CD4-positive, alpha-beta memory T cell (primary cell): ENCODE data around the gene ERFE. TPM values are rescaled to one million over a fixed set of nuclear protein-coding genes. Genes with fewer than 3 reads are reported as not detected.

Experiments used
- CTCF ChIA-PET: fragments of 350-600 bp; sonication (Branson Sonifier 250); formaldehyde crosslinking; loops from one replicate; lab custom pipeline; 2021; ENCODE audit warnings: inconsistent platforms; ENCODE audit not compliant: partially characterized antibody; lab: Charles Lee
- POLR2A ChIA-PET: fragments of 350-600 bp; sonication (Branson Sonifier 250); formaldehyde crosslinking; loops from one replicate; lab custom pipeline; 2021; ENCODE audit not compliant: partially characterized antibody; lab: Charles Lee
- DNase-seq, 5 donors: peaks; one replicate each; pipeline versions ENCODE4 v3.0.0 to v3.0.0-alpha.2; 2020 to 2022; ENCODE audit warnings: mixed read lengths in 1 of 5
- H3K27ac ChIP-seq: one replicate; pipeline ENCODE4 v1.7.0; 2013; ENCODE audit warnings: low read depth, low read length
- H3K27me3 ChIP-seq: 2 replicates; pipeline ENCODE4 v1.7.0; 2013; ENCODE audit warnings: mild to moderate bottlenecking, low read length, moderate library complexity; ENCODE audit not compliant: insufficient read depth
- H3K36me3 ChIP-seq: 2 replicates; pipeline ENCODE4 v1.7.0; 2013; ENCODE audit warnings: mild to moderate bottlenecking, low read length, moderate library complexity; ENCODE audit not compliant: insufficient read depth
- H3K4me1 ChIP-seq: 2 replicates; pipeline ENCODE4 v1.7.0; 2013; ENCODE audit warnings: mild to moderate bottlenecking, low read length, moderate library complexity; ENCODE audit not compliant: insufficient read depth
- H3K4me3 ChIP-seq, 2 donors: one replicate each; pipeline ENCODE4 v1.7.0; 2013; ENCODE audit warnings: low read length in 2 of 2, mild to moderate bottlenecking in 1 of 2
- H3K9me3 ChIP-seq, 2 donors: one replicate each; pipeline ENCODE4 v1.7.0; 2013; ENCODE audit warnings: low read length in 2 of 2, control low read depth in 1 of 2; ENCODE audit not compliant: control insufficient read depth in 1 of 2
- H3K27ac Mint-ChIP-seq, 7 donors: one replicate each; pipeline ENCODE4 v1.8.0; 2020 to 2021; ENCODE audit warnings: mixed read lengths in 7 of 7, mild to moderate bottlenecking in 6 of 7, inconsistent platforms in 3 of 7, moderate library complexity in 3 of 7
- H3K27me3 Mint-ChIP-seq, 2 donors: one replicate each; pipeline ENCODE4 v1.8.0; 2020 to 2021; ENCODE audit warnings: mixed read lengths in 2 of 2
- H3K36me3 Mint-ChIP-seq, 2 donors: one replicate each; pipeline ENCODE4 v1.8.0; 2020 to 2021; ENCODE audit warnings: mixed read lengths in 2 of 2, inconsistent platforms in 1 of 2, mild to moderate bottlenecking in 1 of 2
- H3K4me1 Mint-ChIP-seq, 4 donors: one replicate each; pipeline ENCODE4 v1.8.0; 2020 to 2021; ENCODE audit warnings: mixed read lengths in 4 of 4, mild to moderate bottlenecking in 1 of 4
- H3K4me3 Mint-ChIP-seq, 8 donors: one replicate each; pipeline ENCODE4 v1.8.0; 2020 to 2021; ENCODE audit warnings: mixed read lengths in 8 of 8, mild to moderate bottlenecking in 7 of 8, moderate library complexity in 6 of 8, inconsistent platforms in 3 of 8
- H3K9me3 Mint-ChIP-seq, 8 donors: one replicate each; pipeline ENCODE4 v1.8.0; 2020 to 2021; ENCODE audit warnings: mixed read lengths in 8 of 8, mild to moderate bottlenecking in 5 of 8, inconsistent platforms in 3 of 8, moderate library complexity in 1 of 8
- intact Hi-C: fragments of 100-400 bp; cut with micrococcal nuclease; formaldehyde crosslinking; loops from one replicate; pipeline ENCODE4 v1.15.1; 2023
- polyA plus RNA-seq, 2 donors: library from polyadenylated mRNA; unstranded; fragments of 300-500 nt; fragmentation: Illumina TruSeq; gene quantifications; one replicate each; pipeline ENCODE4 v1.2.3, GENCODE V29; 2021
- total RNA-seq, 2 experiments: library from RNA; stranded (reverse); gene quantifications; one replicate each; pipeline ENCODE4 v1.2.3, GENCODE V29; 2021

The ERFE gene
- total and polyA plus RNA-seq, 4 experiments from 2014 or later: not detected

DNA sequence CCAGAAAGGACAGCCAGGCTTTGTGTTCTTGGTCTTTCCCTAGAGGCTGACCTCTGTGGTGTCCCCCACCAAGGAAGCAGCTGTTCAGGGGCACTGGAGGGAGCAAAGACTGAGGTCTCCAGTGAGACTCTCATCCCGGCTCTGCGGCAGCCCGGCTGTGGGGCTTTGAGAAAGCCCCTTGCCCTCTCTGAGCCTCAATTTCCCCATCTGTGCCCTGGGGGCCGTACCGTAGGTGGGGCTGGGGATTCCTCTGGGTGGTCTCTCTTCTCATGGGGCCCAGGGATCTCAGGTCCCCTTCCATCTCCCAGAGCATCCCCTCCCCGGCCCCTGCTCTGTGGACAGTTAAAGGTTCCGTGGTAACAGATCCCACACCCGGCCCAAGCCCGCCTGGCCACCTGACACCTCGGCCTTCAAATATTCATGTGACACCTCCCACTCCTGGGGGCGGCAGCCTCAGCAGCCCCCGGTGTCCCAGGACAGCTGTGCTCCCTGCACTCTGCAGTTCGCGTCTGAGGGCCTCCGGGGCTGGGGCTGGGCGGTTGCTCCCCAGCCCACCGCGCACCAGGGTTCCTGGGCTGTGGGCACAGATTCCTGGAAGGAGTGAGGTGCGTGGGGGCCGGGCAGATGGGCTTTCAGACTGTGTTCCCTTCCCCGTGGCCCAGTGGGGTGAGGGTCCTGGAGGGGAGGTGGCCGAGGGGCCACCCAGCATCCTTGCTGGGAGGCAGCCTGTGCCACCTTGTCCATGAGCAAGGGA, 35.4 kb upstream of the ERFE start:
- H3K27me3 Mint-ChIP-seq: peaks cover 0 to 3% of the 10 kb centered on the region in 2 donors
- intact Hi-C loops: no loop called here
- H3K4me3 Mint-ChIP-seq: no peak overlapping the region
- Histone ChIP-seq H3K27me3 (no peaks in the 10 kb centered on the region), H3K9me3 (no peaks in the 10 kb centered on the region), H3K4me3 (no peak overlapping the region), H3K27ac (no peak overlapping the region), H3K4me1 (no peaks in the 10 kb centered on the region), H3K36me3 (no peaks in the 10 kb centered on the region)
- peaks cover 0 to 2% (median 0%) of the 10 kb centered on the region in 4 donors for H3K4me1 Mint-ChIP-seq
- no peaks in the 10 kb centered on the region for H3K9me3 Mint-ChIP-seq
- H3K36me3 Mint-ChIP-seq: no peaks in the 10 kb centered on the region
- no peak for DNase-seq
- CTCF ChIA-PET: no interaction called here
- H3K27ac Mint-ChIP-seq: no peak overlapping the region
- POLR2A ChIA-PET: no interaction called here

DNA sequence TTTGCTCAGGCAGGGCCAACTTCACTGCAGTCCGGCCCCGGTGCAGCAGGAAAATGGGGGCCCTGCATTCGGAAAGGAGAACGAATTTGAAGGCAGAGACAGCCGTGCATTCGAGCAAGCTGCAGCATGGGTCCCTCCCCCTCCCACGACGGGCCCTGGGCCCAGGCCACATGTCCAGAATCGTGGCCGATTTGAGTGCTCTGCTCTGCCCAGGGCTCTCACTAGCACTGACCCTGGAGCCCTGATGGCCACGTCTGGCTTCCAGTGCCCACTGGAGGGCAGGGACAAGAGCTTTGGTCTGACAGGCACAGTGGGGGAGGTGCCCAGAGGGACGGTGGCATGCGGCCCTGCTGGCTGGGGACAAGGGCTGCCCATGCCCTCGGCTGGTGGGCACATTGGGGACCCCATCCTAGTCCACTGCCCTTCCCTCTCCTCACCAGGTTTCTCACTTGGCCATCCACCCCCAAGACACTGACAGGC, 34.7 kb upstream of the ERFE start:
- Histone ChIP-seq H3K4me3 (no peak overlapping the region), H3K4me1 (no peaks in the 10 kb centered on the region), H3K27ac (no peak overlapping the region), H3K27me3 (no peaks in the 10 kb centered on the region), H3K36me3 (no peaks in the 10 kb centered on the region), H3K9me3 (no peaks in the 10 kb centered on the region)
- no peak overlapping the region for H3K27ac Mint-ChIP-seq
- ChIA-PET CTCF (no interaction called here), POLR2A (no interaction called here)
- no peaks in the 10 kb centered on the region for H3K9me3 Mint-ChIP-seq
- DNase-seq: no peak
- no peak overlapping the region for H3K4me3 Mint-ChIP-seq
- H3K36me3 Mint-ChIP-seq: no peaks in the 10 kb centered on the region
- H3K4me1 Mint-ChIP-seq: peaks cover 0 to 2% (median 0%) of the 10 kb centered on the region in 4 donors
- H3K27me3 Mint-ChIP-seq: no peaks in the 10 kb centered on the region
- intact Hi-C loops: no loop called here

GRCh38 chr2:238124488-238125126, 34.2 kb upstream of the ERFE start:
- ChIA-PET CTCF (no interaction called here), POLR2A (no interaction called here)
- Histone ChIP-seq H3K9me3 (no peaks in the 10 kb centered on the region), H3K27ac (no peak overlapping the region), H3K4me1 (no peaks in the 10 kb centered on the region), H3K4me3 (no peak overlapping the region), H3K36me3 (no peaks in the 10 kb centered on the region), H3K27me3 (no peaks in the 10 kb centered on the region)
- Mint-ChIP-seq H3K4me1 (peaks cover 0 to 2% (median 0%) of the 10 kb centered on the region in 4 donors), H3K4me3 (no peak overlapping the region), H3K36me3 (no peaks in the 10 kb centered on the region), H3K27me3 (no peaks in the 10 kb centered on the region), H3K27ac (no peak overlapping the region), H3K9me3 (no peaks in the 10 kb centered on the region)
- DNase-seq: no peak
- intact Hi-C loops: no loop called here

DNA sequence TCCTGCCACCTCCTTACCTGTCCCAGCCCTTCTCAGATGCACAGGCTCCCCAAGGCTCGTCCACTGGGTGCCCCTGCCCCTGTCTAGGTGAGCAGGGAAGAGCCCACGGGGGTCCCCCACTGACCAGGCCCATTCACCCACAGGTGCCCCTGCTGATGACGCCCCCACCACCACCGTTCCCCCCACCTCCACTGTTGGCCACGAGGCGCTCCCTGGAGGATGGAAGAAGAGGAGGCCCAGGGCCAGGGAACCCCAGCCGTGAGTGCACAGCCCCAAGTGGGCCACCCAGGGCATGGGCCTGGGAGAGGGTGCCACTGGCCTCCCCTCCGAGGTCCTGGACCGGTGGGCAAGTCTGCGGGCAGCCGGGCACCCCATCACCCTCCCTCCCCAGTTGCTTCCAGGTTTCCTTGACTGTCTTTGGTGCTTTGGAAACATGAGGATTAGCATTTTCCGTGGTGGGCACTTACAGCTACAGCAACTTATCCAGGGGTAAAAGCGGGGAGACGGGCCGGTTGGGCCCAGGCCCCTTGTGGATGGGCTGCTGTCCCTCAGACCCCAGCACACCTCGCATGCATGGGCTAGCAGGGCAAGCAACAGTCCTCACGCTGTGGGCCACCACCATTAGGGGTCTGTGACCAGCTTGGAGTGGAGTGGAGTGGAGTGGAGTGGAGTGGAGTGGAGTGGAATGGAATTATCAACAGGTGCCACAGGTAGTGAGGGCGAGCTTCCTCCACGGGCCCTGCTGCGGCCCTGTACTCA, 33.5 kb upstream of the ERFE start:
- H3K27me3 ChIP-seq: no peaks in the 10 kb centered on the region
- Mint-ChIP-seq H3K27ac (no peak overlapping the region), H3K4me1 (peaks cover 0 to 2% (median 0%) of the 10 kb centered on the region in 4 donors), H3K9me3 (no peaks in the 10 kb centered on the region), H3K27me3 (no peaks in the 10 kb centered on the region), H3K36me3 (no peaks in the 10 kb centered on the region), H3K4me3 (no peak overlapping the region)
- CTCF ChIA-PET: no interaction called here
- no peak overlapping the region for H3K4me3 ChIP-seq
- H3K27ac ChIP-seq: no peak overlapping the region
- intact Hi-C loops: no loop called here
- H3K4me1 ChIP-seq: no peaks in the 10 kb centered on the region
- DNase-seq: no peak
- POLR2A ChIA-PET: no interaction called here
- no peaks in the 10 kb centered on the region for H3K9me3 ChIP-seq
- H3K36me3 ChIP-seq: no peaks in the 10 kb centered on the region

GRCh38 chr2:238126338-238126737, 32.4 kb upstream of the ERFE start:
- peaks cover 0 to 2% (median 0%) of the 10 kb centered on the region in 4 donors for H3K4me1 Mint-ChIP-seq
- H3K9me3 Mint-ChIP-seq: no peaks in the 10 kb centered on the region
- H3K36me3 Mint-ChIP-seq: no peaks in the 10 kb centered on the region
- CTCF ChIA-PET: no interaction called here
- Histone ChIP-seq H3K27me3 (no peaks in the 10 kb centered on the region), H3K9me3 (no peaks in the 10 kb centered on the region), H3K27ac (no peak overlapping the region), H3K4me1 (no peaks in the 10 kb centered on the region), H3K4me3 (no peak overlapping the region), H3K36me3 (no peaks in the 10 kb centered on the region)
- DNase-seq: no peak
- H3K4me3 Mint-ChIP-seq: no peak overlapping the region
- no peaks in the 10 kb centered on the region for H3K27me3 Mint-ChIP-seq
- H3K27ac Mint-ChIP-seq: no peak overlapping the region
- POLR2A ChIA-PET: no interaction called here
- intact Hi-C loops: no loop called here

GRCh38 chr2:238126775-238127164, 32.0 kb upstream of the ERFE start:
- ChIA-PET CTCF (no interaction called here), POLR2A (no interaction called here)
- Histone ChIP-seq H3K4me3 (no peak overlapping the region), H3K9me3 (no peaks in the 10 kb centered on the region), H3K27ac (no peak overlapping the region), H3K4me1 (no peaks in the 10 kb centered on the region), H3K27me3 (no peaks in the 10 kb centered on the region), H3K36me3 (no peaks in the 10 kb centered on the region)
- Mint-ChIP-seq H3K4me3 (no peak overlapping the region), H3K27me3 (no peaks in the 10 kb centered on the region), H3K9me3 (no peaks in the 10 kb centered on the region), H3K27ac (no peak overlapping the region), H3K36me3 (no peaks in the 10 kb centered on the region), H3K4me1 (peaks cover 0 to 2% (median 0%) of the 10 kb centered on the region in 4 donors)
- intact Hi-C loops: no loop called here
- no peak for DNase-seq
